ENCODE results near the gene NYAP1.

NYAP1 gene

GRCh38 chr7:100457033-100457432 is 26.7 kb upstream of the NYAP1 start:
- DNase-seq (ENCODE audit: low read depth) = no peak

GRCh38 chr7:100464210-100464660 is 19.5 kb upstream of the NYAP1 start, which contains the start of gene SPACDR:
Gene SPACDR, minus strand, starts transcription at chr7:100464260. Its CDS starts 235 bp downstream, at chr7:100464025.
- DNase-seq (ENCODE audit: low read depth) = no peak

- DNase-seq (ENCODE audit: low read depth) = no peak
Observed at GRCh38 chr7:100464791-100465190, 18.9 kb upstream of the NYAP1 start.

GRCh38 chr7:100465299-100465698 is 18.4 kb upstream of the NYAP1 start:
- DNase-seq (ENCODE audit: low read depth) = no peak

- no peak for DNase-seq (ENCODE audit: low read depth)
Observed at GRCh38 chr7:100465702-100466311, 17.9 kb upstream of the NYAP1 start.

GRCh38 chr7:100466653-100467605 is 16.8 kb upstream of the NYAP1 start:
- DNase-seq (ENCODE audit: low read depth) = no peak

- DNase-seq (ENCODE audit: low read depth) = no peak
Observed at GRCh38 chr7:100467638-100468373, 15.9 kb upstream of the NYAP1 start.

GRCh38 chr7:100469227-100470044 is 14.3 kb upstream of the NYAP1 start:
- no peak for DNase-seq (ENCODE audit: low read depth)

GRCh38 chr7:100471021-100471420 is 12.7 kb upstream of the NYAP1 start:
- DNase-seq (ENCODE audit: low read depth) = no peak

GRCh38 chr7:100472121-100472851 is 11.4 kb upstream of the NYAP1 start:
- no peak for DNase-seq (ENCODE audit: low read depth)

- no peak for DNase-seq (ENCODE audit: low read depth)
Observed at GRCh38 chr7:100472854-100473499, 10.8 kb upstream of the NYAP1 start.

GRCh38 chr7:100475549-100475948 is 8.2 kb upstream of the NYAP1 start:
- DNase-seq (ENCODE audit: low read depth) = no peak

GRCh38 chr7:100476101-100476780 is 7.5 kb upstream of the NYAP1 start:
- DNase-seq (ENCODE audit: low read depth) = no peak

GRCh38 chr7:100476903-100477870 is 6.5 kb upstream of the NYAP1 start:
- no peak for DNase-seq (ENCODE audit: low read depth)

- DNase-seq (ENCODE audit: low read depth) = no peak
Observed at GRCh38 chr7:100477871-100478267, 5.9 kb upstream of the NYAP1 start.

GRCh38 chr7:100478958-100479660 is 4.6 kb upstream of the NYAP1 start, which contains the start of gene TSC22D4:
Gene TSC22D4, minus strand, starts transcription at chr7:100479214. Its CDS starts 1,176 bp downstream, at chr7:100478038.
- peak; percentile 46 for DNase-seq (ENCODE audit: low read depth)

GRCh38 chr7:100481466-100481865 is 2.3 kb upstream of the NYAP1 start:
- no peak for DNase-seq (ENCODE audit: low read depth)

- no peak for DNase-seq (ENCODE audit: low read depth)
Observed at GRCh38 chr7:100482728-100483089, 1.0 kb upstream of the NYAP1 start.
